Tibial nerve (tissue), 4 donors: ENCODE data around the gene TMEM100. TPM values are rescaled to one million over a fixed set of nuclear protein-coding genes. Genes with fewer than 3 reads are reported as not detected.

ENCODE experiments used
- DNase-seq, 2 donors: peaks; one replicate each; pipeline ENCODE4 v3.0.0-alpha.2; 2019; ENCODE audit warnings: low spot score in 2 of 2
- H3K27ac ChIP-seq, 4 donors: fragments of 200-600 bp; sonication (generic) in 3 of 4; one replicate each; pipeline ENCODE4 v1.5.1; 2017 to 2019; ENCODE audit warnings: mild to moderate bottlenecking in 1 of 4
- H3K27me3 ChIP-seq, 2 donors: fragments of 200-600 bp; sonication (generic) in 1 of 2; one replicate each; pipeline versions ENCODE4 v1.5.1 to v1.6.0; 2017 to 2019
- H3K36me3 ChIP-seq, 3 donors: fragments of 200-600 bp; sonication (generic); one replicate each; pipeline ENCODE4 v1.5.1; 2018 to 2019
- H3K4me1 ChIP-seq, 4 donors: fragments of 200-600 bp; sonication (generic) in 3 of 4; one replicate each; pipeline ENCODE4 v1.5.1; 2017 to 2019
- H3K4me3 ChIP-seq, 4 donors: fragments of 200-600 bp; sonication (generic) in 3 of 4; one replicate each; pipeline ENCODE4 v1.5.1; 2017 to 2019; ENCODE audit warnings: mild to moderate bottlenecking in 1 of 4, moderate library complexity in 1 of 4
- H3K9me3 ChIP-seq, 4 donors: fragments of 200-600 bp; sonication (generic) in 3 of 4; one replicate each; pipeline ENCODE4 v1.5.1; 2017 to 2019
- EP300 ChIP-seq, 2 donors: sonication (generic); formaldehyde crosslinking; IDR thresholded peaks; one replicate each; pipeline ENCODE4 v1.6.1; 2017; ENCODE audit warnings: antibody characterized with exemption in 2 of 2, mild to moderate bottlenecking in 1 of 2
- POLR2A ChIP-seq, 2 donors: fragments of 450-650 bp; IDR thresholded peaks; one replicate each; pipeline ENCODE4 v1.6.1; 2017; ENCODE audit warnings: antibody characterized with exemption in 2 of 2, mild to moderate bottlenecking in 2 of 2, moderate library complexity in 2 of 2
- WGBS, 2 donors: methylation state at CpG; one replicate each; pipeline ENCODE4 v1.1.5; 2018; 5-methylcytosine and 5-hydroxymethylcytosine counted together
- total RNA-seq, 4 donors: library from RNA; depleted of rRNA; stranded (reverse); fragments of >200 nt; gene quantifications; one replicate each; pipeline ENCODE4 v1.1.0, GENCODE V29; 2016
- TF ChIP-seq, protein P1 (sequence below), 5 experiments: fragments of 200-600 bp in 3 of 5; fragments of 450-650 bp in 2 of 5; sonication (generic) in 3 of 5; IDR thresholded peaks; one replicate each; pipeline ENCODE4 v1.5.1; 2016 to 2019; ENCODE audit warnings: antibody characterized with exemption in 5 of 5, mild to moderate bottlenecking in 3 of 5, moderate library complexity in 2 of 5

TMEM100 gene
- total RNA-seq, 4 donors from 2014 or later, result 24.3 to 33.4 (median 28.9) TPM

DNA sequence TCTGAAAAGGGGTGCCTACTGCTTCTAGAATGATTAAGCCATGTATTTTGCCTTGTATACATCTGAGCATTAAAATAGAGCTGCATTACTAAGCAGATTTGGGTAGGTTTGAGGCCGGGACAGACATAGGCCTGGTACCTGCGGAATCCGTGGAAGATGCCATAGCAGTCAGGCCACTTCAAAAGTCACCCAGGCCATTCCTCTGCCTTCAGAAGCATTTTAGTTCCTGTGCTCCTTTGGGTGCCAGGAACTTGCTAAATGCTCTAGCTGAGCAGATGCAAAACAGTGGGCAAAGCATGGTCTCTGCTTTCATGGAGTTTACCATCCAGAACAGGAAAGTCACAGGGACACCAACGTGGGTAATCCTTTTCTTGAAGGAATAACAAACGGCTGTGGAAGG, 5.7 kb upstream of the TMEM100 start:
- Histone ChIP-seq H3K4me3 (no peak overlapping the region), H3K27ac (peak overlapping the region in 3 of 4 donors; percentile 30 to 93 (median 78)), H3K27me3 (no peaks in the 10 kb centered on the region), H3K36me3 (no peaks in the 10 kb centered on the region), H3K9me3 (no peaks in the 10 kb centered on the region), H3K4me1 (peaks cover 0 to 100% (median 45%) of the 10 kb centered on the region in 4 donors)
- WGBS, 2 donors, result 85% methylated on average over 5 of the region's 5 CpGs
- no peak for DNase-seq
- TF ChIP-seq, protein P1, sequence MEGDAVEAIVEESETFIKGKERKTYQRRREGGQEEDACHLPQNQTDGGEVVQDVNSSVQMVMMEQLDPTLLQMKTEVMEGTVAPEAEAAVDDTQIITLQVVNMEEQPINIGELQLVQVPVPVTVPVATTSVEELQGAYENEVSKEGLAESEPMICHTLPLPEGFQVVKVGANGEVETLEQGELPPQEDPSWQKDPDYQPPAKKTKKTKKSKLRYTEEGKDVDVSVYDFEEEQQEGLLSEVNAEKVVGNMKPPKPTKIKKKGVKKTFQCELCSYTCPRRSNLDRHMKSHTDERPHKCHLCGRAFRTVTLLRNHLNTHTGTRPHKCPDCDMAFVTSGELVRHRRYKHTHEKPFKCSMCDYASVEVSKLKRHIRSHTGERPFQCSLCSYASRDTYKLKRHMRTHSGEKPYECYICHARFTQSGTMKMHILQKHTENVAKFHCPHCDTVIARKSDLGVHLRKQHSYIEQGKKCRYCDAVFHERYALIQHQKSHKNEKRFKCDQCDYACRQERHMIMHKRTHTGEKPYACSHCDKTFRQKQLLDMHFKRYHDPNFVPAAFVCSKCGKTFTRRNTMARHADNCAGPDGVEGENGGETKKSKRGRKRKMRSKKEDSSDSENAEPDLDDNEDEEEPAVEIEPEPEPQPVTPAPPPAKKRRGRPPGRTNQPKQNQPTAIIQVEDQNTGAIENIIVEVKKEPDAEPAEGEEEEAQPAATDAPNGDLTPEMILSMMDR (IDR thresholded peaks at IDR 0.05), result no peak

DNA sequence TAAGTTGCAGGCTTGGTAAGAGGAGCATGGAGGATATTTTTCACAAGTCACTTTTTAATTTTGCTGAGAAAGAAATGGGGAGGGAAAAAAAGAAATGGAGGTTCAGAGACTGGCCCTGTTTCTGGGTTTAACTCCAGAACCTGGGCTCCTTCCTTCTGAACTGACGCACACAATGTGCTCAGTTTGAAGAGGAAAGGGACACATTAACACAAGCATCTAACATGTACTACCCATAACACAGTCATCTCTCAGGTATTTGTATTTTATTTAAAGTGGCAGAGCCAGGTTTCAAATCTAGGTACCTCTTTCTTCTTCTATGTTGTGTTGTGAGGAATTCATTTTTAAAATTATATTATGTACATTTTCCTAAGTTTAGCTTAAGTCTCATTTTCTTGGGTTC, 5.3 kb upstream of the TMEM100 start:
- no peak for DNase-seq
- Histone ChIP-seq H3K4me3 (no peak overlapping the region), H3K4me1 (peaks cover 0 to 100% (median 42%) of the 10 kb centered on the region in 4 donors), H3K27me3 (no peaks in the 10 kb centered on the region), H3K27ac (peak overlapping the region in 3 of 4 donors; percentile 45 to 93 (median 78)), H3K36me3 (no peaks in the 10 kb centered on the region), H3K9me3 (no peaks in the 10 kb centered on the region)
- 95 to 97% methylated on average over 1 of the region's 1 CpG for WGBS, 2 donors
- TF ChIP-seq, protein P1 (IDR thresholded peaks at IDR 0.05), result no peak

DNA sequence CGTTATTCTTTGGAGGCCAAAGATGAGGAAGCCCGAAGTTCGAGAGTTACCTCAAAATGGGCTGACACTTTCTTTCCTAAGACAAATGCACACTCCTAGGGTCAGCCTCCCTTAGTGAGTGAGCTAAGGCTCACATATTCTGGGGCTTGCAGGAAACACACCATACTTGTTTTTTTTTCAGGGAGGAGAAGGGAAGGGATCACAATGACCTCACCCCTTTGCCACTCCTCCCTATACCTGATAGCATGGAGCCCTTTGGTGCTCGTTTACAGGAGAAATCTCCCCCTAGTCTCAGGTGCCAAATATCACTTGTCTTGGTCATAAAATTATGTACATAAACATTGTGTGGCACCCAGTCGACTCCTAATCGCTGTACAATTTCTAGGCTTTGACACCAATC, 4.6 kb upstream of the TMEM100 start:
- TF ChIP-seq POLR2A (IDR thresholded peaks at IDR 0.05), result no peak
- TF ChIP-seq, protein P1 (IDR thresholded peaks at IDR 0.05), result no peak
- TF ChIP-seq EP300 (IDR thresholded peaks at IDR 0.05), result no peak
- H3K4me1 ChIP-seq, result peaks cover 0 to 99% (median 38%) of the 10 kb centered on the region in 4 donors
- 85 to 89% methylated on average over 6 of the region's 6 CpGs for WGBS, 2 donors
- H3K36me3 ChIP-seq, result no peaks in the 10 kb centered on the region
- no peak for DNase-seq
- no peak overlapping the region for H3K4me3 ChIP-seq
- no peaks in the 10 kb centered on the region for H3K9me3 ChIP-seq
- no peaks in the 10 kb centered on the region for H3K27me3 ChIP-seq
- peak overlapping the region; percentile 6 to 93 (median 62) for H3K27ac ChIP-seq

DNA sequence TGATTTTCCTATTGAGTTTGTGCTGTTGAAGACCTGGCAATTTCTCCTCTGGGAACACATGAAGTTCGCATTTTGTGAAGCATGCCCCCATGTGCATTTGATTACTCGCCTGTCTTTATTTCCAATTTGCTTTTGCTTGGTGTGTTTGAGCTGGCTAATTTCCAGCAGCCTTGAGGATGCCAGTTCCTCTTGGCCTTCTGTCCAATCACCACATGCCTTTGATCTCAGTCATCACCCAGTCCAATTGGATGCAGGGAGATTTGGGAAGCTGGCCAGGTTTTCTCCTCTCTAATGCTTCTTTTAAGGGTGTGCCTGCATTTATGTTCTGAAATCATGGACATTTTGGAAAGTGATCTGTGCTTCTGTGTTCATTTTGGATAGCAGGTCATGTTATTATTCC, 3.8 kb upstream of the TMEM100 start:
- 21 to 23% methylated on average over 2 of the region's 2 CpGs for WGBS, 2 donors
- Histone ChIP-seq H3K27me3 (no peaks in the 10 kb centered on the region), H3K27ac (peak overlapping the region in 2 of 4 donors; percentile 78 to 93), H3K4me3 (no peak overlapping the region), H3K9me3 (no peaks in the 10 kb centered on the region), H3K4me1 (peaks cover 0 to 96% (median 37%) of the 10 kb centered on the region in 4 donors), H3K36me3 (no peaks in the 10 kb centered on the region)
- peak; percentile 71 to 79 for DNase-seq
- TF ChIP-seq EP300 (IDR thresholded peaks at IDR 0.05) (peak in 1 of 2 donors; percentile 67), POLR2A (IDR thresholded peaks at IDR 0.05) (no peak)
- TF ChIP-seq, protein P1 (IDR thresholded peaks at IDR 0.05), result no peak

DNA sequence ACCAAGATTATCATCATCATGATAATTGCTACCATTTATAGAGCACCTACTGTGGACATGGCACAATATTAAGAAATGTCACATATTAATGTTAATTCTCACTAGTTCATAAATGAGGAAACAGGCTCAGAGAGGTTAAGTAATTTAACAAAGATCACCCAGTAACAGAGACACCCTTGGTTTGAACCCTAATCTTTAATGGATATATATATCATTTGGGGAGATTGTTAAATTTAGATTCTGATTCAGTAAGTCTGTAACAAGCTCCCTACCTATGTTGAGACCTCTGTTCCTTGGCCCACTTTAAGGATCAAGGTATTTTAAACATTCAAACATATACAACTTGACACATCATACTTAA, 804 bp upstream of the TMEM100 start:
- H3K9me3 ChIP-seq, result no peaks in the 10 kb centered on the region
- peak overlapping the region in 3 of 4 donors; percentile 22 to 52 (median 35) for H3K4me3 ChIP-seq
- no peak for DNase-seq
- TF ChIP-seq, protein P1 (IDR thresholded peaks at IDR 0.05), result no peak
- TF ChIP-seq EP300 (IDR thresholded peaks at IDR 0.05), result no peak
- TF ChIP-seq POLR2A (IDR thresholded peaks at IDR 0.05), result no peak
- H3K27me3 ChIP-seq, result no peaks in the 10 kb centered on the region
- H3K36me3 ChIP-seq, result peaks cover 0 to 6% (median 0%) of the 10 kb centered on the region in 3 donors
- peaks cover 0 to 78% (median 21%) of the 10 kb centered on the region in 4 donors for H3K4me1 ChIP-seq
- H3K27ac ChIP-seq, result peak overlapping the region in 3 of 4 donors; percentile 68 to 93 (median 86)
